Breast epithelium (tissue), 3 donors: ENCODE measurements around the gene PRR19.

Experiments used
- CTCF ChIP-seq, 3 donors: fragments of 450-650 bp; IDR thresholded peaks; one replicate each; pipeline ENCODE4 v1.5.1; 2016 to 2017; ENCODE audit warnings: antibody characterized with exemption in 3 of 3, mild to moderate bottlenecking in 3 of 3, moderate library complexity in 3 of 3
- POLR2A ChIP-seq: fragments of 450-650 bp; IDR thresholded peaks from one replicate; pipeline ENCODE4 v1.6.1; 2016; ENCODE audit warnings: antibody characterized with exemption, mild to moderate bottlenecking, moderate library complexity

- no peak for TF ChIP-seq POLR2A
- no peak for TF ChIP-seq CTCF (IDR thresholded peaks at IDR 0.05)
Observed at GRCh38 chr19:42292963-42293362, 9.0 kb upstream of the PRR19 start.
